Smooth muscle cell of the brain vasculature (primary cell): ENCODE results near the gene GUCY1A2.
"Not testable (repeated sequence)": the region's sequence is repeated elsewhere in the genome, so short reads cannot be mapped to it uniquely, and the experiment has no call there.

Experiments used
- DNase-seq: peaks from one replicate; pipeline ENCODE4 v3.0.0-alpha.2; 2012; ENCODE audit warnings: low read depth, low spot score

The GUCY1A2 gene

DNA sequence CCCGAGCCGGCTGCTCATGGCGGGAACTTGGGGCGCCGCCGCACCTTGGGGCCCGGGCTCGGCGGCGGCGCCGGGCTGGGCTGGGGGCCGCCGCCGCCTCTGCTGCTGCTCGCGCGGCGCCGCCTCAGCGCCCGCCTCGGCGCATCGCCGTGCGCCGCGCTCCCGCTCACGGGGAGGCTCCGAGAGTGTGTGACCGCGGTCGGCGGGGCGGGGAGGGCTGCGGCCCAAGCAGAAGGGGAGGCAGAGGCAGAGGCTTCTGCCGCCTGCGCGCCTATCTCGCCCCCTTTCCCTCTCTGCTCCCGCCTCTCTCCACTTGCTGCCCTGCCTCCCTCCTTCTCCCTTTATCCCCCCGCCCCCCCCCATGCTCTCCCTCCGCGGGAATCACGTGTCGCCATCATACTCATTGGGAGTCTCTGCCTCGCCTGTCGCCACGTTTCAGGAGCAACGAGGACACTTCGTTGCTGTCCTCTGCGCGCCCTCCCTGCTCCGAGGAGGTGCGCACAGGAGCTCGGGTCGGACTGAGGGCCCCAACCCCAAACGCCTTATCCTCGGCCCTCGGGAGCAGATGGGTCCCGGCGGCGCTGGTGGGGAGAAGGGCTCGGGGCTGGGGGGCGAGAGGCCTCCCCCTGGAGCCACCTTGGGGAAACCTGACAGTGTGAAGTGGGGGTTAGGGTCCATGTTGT lies at the start of gene GUCY1A2:
GUCY1A2 (minus strand) TSS at position 258 of the 683 bp plus-strand sequence. CDS start 421 bp downstream, outside the sequence.
- no peak for DNase-seq

- no peak for DNase-seq
Measured at GRCh38 chr11:107054391-107054790, 36.1 kb upstream of the GUCY1A2 start.

DNA sequence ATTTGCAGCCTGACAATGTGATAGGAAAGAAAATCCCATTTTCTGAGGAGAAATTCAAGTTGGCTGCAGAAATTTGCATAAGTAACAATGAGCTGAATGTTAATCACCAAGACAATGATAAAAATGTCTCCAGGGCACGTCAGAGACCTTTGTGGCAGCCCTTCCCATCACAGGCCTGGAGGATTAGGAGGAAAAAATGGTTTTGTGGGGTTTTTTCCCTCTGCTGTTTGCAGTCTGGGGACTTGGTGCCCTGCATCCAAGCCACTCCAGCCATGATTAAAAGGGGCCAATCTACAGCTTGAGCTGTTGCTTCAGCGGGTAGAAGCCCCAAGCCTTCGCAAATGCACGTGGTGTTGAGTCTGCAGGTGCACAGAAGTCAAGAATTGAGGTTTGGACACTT lies 33.1 kb upstream of the GUCY1A2 start:
- not testable (repeated sequence) for DNase-seq

DNA sequence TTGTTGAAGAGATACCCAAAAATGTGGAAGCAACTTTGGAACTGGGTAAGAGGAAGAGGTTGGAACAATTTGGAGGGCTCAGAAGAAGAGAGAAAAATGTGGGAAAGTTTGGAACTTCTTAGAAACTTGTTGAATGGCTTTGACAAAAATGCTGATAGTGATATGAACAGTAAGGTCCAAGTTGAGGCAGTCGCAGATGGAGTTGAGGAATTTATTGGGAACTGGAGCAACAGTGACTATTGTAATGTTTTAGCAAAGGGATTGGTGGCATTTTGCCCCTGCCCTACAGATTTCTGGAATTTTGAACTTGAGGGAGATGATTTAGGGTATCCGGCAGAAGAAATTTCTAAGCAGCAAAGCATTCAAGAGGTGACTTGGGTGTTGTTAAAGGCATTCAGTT lies 32.6 kb upstream of the GUCY1A2 start:
- not testable (repeated sequence) for DNase-seq

- DNase-seq = no peak
Measured at GRCh38 chr11:107050121-107050520, 31.8 kb upstream of the GUCY1A2 start.

DNA sequence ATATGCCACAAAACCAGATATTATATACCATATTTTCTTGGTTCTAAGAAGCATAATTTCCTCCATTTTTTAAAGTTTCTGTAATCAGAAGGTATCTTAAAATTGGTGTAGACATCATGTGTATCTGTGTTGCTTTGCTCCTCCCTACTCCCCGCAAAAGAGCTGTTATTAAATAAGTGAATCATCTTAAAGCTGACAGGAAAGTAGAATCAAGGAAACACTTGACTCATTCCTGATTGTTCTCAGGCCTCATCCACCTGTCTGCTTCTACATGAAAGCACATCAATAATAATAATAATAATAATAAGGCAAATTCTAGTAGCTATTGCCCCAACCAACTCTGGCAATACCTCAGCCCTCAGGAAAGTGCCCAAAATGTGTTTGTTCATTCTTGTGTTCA lies 26.2 kb upstream of the GUCY1A2 start:
- DNase-seq = no peak

DNA sequence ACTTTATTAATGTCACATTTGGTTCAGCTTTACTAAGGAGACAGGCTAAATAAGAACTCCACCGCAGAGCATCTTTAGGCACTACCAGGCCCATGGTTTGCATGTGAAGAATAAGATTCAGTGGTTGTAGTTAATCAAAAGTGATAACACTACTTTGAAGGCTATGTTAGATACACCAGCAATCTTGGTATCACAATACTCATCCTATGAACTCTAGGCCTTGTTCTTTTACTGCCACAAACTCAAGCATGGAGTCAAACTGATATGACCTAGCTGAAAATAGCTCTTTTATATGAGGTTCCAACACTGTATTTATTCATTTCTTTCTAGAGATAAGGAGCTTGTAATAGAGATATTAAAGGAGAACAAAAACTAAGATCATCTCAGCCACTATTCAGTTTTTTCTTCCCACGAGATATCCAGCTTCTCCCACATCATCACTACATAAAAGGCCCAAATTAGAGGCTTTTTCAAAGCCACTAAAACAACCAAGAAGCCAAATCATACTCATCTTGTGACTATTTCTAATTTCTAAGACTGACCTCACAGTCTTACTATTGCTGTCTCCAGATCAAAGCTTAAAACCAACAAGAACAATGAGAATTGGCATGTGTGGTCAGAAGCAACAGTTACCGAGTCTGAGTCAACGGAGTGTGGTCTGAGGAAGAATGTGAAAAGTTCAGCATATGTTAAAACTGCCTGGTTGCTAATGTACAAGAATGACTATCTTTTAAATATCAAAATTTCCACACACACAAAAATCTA lies 25.1 kb upstream of the GUCY1A2 start:
- DNase-seq = peak; percentile 54

DNA sequence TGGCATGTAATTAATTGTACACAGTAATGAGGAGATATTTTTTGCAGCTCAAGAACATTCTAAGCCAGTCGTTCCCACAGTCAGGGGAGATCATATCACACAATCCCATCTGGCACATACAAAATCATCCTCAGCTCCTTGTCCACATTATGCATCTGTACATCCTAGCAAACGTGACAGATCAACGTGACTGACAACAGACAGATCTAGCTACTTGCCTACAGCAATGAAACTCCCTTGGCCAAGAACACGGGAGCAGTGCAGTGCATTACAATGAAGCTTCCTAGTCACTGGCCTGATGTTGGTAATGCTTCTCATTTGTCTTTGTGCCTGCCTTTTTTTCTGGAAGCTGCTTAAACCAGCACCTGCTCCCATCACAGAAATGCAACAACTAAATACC lies 24.5 kb upstream of the GUCY1A2 start:
- no peak for DNase-seq

DNA sequence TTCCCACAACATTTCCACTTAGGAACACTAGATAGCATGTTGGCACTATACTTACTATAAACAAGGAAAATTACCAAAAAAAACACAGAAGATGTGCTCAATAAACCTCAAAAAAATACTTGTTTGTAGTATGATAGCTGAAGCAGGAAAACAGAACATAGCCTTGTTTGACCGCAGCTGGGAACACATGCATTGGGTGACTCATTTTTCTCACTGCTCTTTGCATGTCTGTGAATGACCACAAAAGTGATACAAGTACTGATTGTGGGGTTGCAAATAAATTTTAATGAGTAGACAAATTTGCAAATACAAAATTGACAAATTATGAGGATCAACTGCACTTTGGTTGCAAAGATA lies 22.8 kb upstream of the GUCY1A2 start:
- DNase-seq = peak; percentile 36

- no peak for DNase-seq
Measured at GRCh38 chr11:107040433-107041087, 22.3 kb upstream of the GUCY1A2 start.

DNA sequence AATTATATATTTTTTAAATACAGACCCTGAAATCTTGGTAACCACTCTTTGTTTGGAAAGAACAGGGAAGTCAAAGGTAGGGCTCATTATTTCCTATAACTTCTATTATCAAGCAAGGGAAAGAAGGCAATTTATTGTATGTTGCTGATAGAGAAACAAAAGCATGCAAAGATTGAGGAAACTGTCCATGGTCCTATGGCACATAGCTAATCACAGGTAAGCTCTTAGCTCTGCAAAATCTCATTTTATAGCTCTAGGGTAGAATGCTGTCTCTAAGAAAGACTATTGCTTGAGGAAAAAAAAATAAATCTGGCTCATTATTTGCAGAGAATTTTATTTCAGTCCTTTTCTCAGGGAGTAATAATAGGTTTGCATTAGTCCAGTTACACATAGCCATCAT lies 7.4 kb upstream of the GUCY1A2 start:
- DNase-seq = no peak

- DNase-seq = no peak
Measured at GRCh38 chr11:107020594-107020993, 2.3 kb upstream of the GUCY1A2 start.

GRCh38 chr11:107018902-107019493 lies 722 bp upstream of the GUCY1A2 start:
- DNase-seq = peak; percentile 44

GRCh38 chr11:107017433-107018218 lies 650 bp downstream of the GUCY1A2 start:
- DNase-seq = no peak

GRCh38 chr11:107017104-107017432 lies 1.2 kb downstream of the GUCY1A2 start:
- no peak for DNase-seq

DNA sequence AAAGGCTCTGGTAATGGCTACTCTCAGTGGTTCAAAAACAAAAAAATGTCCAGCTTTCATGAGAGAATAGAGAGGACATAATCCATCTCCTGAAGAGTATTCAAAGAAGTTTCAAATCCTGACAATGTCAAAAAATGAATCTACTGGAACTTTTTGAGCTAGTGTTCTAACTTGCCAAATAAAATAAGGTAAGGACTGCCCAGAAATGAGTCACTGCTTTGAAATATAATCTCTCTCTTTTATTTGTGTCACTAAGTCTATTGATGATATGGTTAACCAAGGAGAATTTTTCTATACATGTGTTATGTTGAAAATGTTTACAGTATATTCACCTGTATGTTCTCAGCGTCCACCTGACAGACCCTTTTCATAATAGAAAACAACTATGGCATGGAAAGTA lies 3.4 kb downstream of the GUCY1A2 start:
- DNase-seq = no peak

- no peak for DNase-seq
Measured at GRCh38 chr11:107011977-107012376, 6.3 kb downstream of the GUCY1A2 start.

DNA sequence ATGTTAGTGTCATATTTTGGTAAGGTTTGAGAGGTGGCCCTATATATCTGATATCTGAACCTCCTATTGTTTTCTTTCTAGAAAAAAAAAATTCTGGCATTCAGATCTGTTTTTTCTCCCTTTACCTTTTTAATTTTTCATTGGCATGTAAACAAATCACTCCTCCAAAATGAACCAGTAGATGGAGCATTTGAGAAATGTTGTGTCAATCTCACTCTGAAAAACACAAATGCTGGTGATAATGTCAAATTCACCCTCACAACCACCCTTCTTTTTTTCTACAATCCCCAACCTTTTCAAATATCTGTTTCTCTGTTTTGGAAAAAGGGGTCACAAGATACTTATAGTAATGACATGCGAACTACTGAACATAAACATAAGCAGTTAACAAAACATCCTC lies 9.1 kb downstream of the GUCY1A2 start:
- DNase-seq = no peak

- DNase-seq = no peak
Measured at GRCh38 chr11:107006076-107006833, 12.0 kb downstream of the GUCY1A2 start.

- no peak for DNase-seq
Measured at GRCh38 chr11:106999196-106999595, 19.1 kb downstream of the GUCY1A2 start.

GRCh38 chr11:106998916-106999188 lies 19.4 kb downstream of the GUCY1A2 start:
- no peak for DNase-seq
